Esophagus mucosa (tissue), 1 donor: ENCODE data around the gene MARK4. TPM values are rescaled to one million over a fixed set of nuclear protein-coding genes. Genes with fewer than 3 reads are reported as not detected.
"Not testable (repeated sequence)": the region's sequence is repeated elsewhere in the genome, so short reads cannot be mapped to it uniquely, and the experiment has no call there.

Experiments
- ATAC-seq: fragments of 200-7000 bp; cut with Tn5 transposase; one replicate; pipeline ENCODE4 v1.9.1; 2020
- total RNA-seq: library from RNA; stranded (reverse); gene quantifications from one replicate; pipeline ENCODE4 v1.2.4, GENCODE V29; 2023
- donor health status: DM: yes; HTN: yes; CAD: no.

MARK4 gene
- total RNA-seq, 1 donor from 2014 or later = 21.0 TPM

DNA sequence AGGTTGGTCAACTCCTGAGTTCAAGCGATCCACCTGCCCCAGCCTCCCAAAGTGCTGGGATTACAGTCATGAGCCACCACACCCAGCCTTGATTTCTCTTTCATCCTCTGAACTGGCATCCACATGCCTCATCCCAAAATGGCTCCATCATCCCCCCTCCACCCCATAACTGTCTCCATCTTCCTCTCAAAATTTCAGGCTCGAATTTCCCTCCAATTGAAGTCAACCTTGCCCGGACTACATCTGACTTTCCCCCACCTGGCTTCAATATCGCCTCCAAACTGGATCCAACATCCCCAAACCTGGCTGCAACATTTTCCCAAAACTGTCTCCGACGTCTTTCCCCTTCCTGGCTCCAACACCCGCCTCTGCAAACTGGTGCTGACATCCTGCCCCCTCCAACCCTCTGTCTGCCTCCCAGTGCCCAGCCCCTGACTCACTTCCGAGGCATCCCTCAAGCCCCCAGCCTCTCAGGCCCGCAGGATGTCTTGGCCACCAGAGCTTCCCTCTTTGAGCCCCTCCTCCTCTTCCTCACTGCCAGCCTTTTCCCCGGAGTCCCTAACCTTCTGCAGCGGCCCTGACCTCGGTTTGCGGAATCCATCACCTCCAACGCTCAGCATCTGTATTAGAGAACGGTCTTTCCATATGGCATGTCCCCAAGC, 6.8 kb upstream of the MARK4 start:
- no peak for ATAC-seq

DNA sequence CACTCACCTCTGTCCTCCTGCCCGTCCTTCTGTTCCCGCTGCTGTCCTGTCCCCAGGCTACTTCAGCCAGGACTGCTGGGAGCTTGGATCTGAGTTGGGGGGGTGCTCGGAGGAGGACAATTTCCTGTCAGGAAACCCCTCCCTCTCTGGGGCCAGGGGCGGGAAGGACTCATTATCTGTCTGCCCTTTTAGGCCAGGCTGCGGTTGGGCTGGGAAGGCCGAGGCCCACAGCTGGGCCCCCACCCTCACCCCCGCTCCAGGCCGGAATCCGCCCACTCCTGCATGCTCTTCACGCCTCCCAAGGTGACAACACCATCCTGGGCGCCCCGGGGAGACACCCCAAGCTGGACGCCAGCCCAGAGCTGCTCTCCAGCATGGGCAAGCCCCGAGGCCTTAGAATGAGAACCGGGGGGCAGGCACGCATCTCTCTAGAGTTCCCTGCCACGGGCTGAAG, 5.7 kb upstream of the MARK4 start, which contains the start of gene EXOC3L2:
Gene EXOC3L2 (minus strand): TSS at position 74 of the 454 bp plus-strand sequence. CDS start 6,362 bp downstream, outside the sequence.
- no peak for ATAC-seq

DNA sequence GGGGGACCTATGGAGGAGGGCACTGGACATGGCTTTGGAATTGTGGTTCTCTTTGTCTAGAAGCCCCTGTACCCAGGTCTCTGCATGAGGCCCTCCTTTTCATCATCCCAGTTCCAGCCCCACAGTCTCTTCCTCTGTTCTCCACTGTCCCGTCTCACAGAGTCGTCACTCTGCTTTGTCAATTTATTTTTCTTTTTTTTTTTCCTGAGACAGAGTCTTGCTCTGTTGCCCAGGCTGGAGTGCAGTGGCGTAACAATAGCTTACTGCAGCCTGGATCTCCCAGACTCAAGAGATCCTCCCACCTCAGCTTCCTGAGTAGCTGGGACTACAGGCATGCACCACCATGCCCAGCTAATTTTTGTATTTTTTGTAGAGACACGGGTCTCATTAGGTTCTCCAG, 5.2 kb upstream of the MARK4 start:
- no peak for ATAC-seq

DNA sequence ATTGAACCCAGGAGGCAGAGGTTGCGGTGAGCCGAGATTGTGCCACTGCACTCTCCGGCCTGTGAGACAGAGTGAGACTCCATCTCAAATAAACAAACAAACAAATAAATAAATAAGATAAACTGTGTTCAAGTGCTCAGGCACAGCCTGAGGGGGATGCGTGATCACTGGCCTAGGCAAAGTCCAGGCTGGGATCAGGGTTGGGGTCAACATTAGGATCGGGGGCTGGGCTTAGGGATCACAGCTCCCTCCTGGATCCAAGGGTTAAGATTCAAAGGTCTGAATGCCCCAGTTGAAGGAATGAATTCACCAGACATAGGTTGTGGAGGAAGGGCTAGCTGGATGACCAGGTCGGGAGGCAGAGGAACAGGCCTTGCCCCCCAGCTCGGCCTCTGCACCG, 3.9 kb upstream of the MARK4 start:
- ATAC-seq = no peak

- ATAC-seq = no peak
These were observed 1.6 kb upstream of the MARK4 start for GRCh38 chr19:45249261-45250033.

- ATAC-seq = peak; percentile 40
These were observed 747 bp upstream of the MARK4 start for GRCh38 chr19:45250216-45250831.

DNA sequence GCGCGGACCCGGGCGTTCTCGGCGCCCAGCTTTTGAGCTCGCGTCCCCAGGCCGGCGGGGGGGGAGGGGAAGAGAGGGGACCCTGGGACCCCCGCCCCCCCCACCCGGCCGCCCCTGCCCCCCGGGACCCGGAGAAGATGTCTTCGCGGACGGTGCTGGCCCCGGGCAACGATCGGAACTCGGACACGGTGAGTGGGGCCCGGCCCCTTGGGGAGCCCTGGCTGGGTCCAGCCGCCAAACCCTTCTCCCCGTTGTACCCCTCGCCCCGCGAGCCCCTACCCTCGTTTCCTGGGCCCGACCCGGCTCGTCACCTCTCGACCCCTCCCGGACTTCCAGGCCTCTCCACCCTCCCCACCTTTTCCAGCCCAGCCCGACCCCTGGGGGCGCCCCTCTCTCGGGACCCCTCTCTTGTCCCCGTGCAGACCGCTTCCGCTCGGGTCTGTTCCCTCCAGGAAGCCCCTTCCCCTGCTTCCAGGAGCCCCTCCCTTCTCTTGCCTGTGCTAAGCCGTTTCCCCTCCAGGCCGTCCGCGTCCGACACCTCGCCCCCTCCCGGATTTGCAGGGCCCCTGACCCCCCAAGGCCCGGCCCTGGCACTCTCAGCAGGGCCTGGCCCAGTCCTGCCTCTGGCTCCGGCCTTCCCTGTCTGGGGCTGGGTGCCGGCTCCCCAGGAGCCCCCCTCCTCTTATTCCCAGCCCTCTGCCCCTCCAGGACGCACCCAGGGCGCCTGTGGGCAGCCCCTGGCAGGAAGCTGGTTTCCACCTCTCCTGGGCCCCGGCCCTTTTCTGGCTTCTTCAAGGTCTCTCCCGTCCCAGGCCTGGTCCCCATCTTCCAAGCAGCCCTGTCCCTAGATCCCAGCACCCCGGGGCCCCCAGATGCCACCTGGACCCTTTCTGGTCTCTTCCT, 632 bp downstream of the MARK4 start:
- peak; percentile 8 for ATAC-seq

DNA sequence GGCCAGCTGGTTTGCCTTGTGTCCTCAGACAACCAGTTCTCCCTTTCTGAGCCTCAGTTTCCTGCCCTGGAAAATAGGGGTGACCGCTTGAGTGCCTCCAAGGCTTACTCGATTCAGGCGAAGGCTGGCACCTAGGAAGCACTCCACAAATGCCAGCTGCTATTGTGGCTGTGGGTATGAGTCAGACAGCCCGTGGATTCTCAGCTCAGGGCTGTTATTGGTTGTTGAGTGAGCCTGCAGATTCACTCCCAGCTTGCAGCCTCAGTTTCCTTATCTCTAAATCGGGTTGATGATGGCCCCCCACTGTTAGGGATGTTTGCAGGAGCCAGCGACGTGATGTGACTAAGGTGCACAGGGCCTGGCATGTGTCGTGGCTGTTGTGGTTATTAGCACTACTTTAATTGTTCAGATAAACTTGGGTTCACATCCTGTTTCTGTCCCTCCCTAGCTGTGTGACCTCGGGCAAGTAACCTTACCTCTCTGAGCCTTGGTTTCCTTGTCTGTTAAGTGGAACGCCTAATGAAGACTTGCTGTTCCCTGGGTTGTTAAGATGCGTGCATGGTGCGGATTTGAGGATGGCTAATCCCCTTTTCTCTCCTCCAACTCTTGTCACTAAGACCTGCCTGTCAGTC, 2.4 kb downstream of the MARK4 start:
- ATAC-seq = peak; percentile 37

DNA sequence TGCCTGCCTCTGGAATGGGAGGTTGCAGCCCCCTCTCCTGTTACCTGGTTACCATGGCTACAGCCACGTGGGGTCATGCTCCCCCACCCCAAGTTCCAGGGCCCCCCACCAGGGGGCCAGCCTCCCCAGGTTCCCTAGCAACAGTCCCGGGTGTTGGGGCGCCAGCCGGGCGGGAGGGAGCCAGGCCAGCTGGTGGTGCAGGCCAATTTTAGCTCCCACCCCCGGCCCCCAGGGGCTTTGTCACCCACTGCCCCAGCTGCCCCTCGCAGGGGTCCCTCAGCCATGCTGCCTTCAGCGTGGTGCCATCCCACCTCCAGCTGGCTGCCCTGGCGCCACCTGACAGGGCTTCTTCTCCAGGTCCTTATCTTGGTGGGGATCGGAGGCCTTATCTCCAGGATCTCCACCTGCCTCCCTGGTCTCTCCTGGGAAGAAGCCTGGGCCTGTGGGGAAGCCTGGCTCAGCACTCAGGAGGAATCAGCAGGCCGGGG, 3.0 kb downstream of the MARK4 start:
- ATAC-seq = no peak

- no peak for ATAC-seq
These were observed 4.6 kb downstream of the MARK4 start for GRCh38 chr19:45255611-45256157.

- ATAC-seq = no peak
These were observed 5.8 kb downstream of the MARK4 start for GRCh38 chr19:45256836-45257235.

DNA sequence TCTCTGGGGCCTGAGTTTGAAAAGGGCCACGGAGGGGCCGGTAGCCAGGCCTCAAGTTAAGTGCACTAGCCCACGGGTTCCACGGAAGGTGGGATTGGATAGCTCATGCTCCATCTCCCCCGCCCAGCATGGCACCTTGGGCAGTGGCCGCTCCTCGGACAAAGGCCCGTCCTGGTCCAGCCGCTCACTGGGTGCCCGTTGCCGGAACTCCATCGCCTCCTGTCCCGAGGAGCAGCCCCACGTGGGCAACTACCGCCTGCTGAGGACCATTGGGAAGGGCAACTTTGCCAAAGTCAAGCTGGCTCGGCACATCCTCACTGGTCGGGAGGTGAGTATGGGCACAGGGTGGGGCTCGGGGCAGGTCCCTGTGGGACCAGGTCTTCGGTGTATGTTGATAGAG, 7.8 kb downstream of the MARK4 start:
- no peak for ATAC-seq

DNA sequence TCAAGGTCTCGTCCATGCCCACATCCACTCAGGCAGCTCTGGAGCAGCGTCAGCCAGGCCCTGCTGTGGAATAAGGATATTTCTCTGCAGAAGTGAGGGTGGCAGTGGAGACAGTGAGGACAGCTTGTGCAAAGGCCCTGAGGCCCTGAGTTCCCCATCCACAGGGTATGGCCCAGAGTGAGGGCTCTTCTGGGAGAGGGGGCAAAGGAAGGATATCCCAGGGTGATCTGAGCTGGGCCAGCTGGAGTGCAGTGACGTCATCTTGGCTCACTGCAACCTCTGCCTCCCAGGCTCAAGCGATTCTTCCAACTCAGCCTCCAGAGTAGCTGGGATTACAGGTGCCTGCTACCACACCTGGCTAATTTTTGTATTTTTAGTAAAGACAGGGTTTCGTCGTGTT, 11.5 kb downstream of the MARK4 start:
- no peak for ATAC-seq

GRCh38 chr19:45263013-45263412, 11.9 kb downstream of the MARK4 start:
- ATAC-seq = no peak

DNA sequence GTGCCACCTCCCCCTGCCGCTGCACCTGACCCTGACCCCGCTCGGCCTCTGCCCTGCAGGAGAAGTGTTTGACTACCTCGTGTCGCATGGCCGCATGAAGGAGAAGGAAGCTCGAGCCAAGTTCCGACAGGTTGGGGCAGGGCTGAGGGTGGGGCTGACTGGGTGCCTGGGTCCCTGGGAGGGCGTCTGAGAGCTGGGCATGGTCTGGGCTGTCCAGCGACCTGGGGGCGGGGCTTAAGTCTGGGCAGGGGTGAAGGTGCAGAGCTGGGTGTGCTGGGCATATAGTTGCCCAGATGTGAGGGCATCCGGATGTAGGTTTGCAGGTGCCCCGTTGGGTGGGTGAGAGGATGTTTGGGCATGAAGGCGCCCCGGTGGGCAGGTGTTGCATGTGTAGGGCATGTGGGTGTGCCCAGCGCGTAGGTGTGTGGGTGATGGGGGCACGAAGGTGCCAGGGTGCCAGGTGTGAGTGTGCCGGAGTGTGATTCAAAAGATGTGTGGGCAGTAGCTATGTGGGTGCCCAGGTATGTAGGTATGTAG, 13.8 kb downstream of the MARK4 start:
- peak; percentile 53 for ATAC-seq

GRCh38 chr19:45265375-45265774, 14.3 kb downstream of the MARK4 start:
- peak; percentile 22 for ATAC-seq

- no peak for ATAC-seq
These were observed 16.2 kb downstream of the MARK4 start for GRCh38 chr19:45267296-45267695.

DNA sequence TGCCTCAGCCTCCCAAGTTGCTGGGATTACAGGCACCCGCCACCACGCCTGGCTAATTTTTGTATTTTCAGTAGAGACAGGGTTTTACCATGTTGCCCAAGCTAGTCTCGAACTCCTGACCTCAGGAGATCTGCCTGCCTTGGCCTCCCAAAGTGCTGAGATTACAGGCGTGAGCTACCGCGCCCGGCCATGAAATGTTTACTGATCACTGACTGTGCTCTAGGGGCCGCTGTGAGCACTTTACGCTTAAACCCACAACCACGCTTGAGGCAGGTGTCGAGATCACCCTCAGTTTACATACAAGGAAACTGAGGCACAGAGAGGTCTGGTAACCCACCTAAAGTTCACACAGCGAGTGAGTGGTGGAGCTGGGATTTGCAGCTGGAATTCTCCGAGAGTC, 18.9 kb downstream of the MARK4 start:
- not testable (repeated sequence) for ATAC-seq

GRCh38 chr19:45271098-45271734, 20.1 kb downstream of the MARK4 start:
- ATAC-seq = no peak

- peak; percentile 20 for ATAC-seq
These were observed 20.7 kb downstream of the MARK4 start for GRCh38 chr19:45271735-45272108.

DNA sequence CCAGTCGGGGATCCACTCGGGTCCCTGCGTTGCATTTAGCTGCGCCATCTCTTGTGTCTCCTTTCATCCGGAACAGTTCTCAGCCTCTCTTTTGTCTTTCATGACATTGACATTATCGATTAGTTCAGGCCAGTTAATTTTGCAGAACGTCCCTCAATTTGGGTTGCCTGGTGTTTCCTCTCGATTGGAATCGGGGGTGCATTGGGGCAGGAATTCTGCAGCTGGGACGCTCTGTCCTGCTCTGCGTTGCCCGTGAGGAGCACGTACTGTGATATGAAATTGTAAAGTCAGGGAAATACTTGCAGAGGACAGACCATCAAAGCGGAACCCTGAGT, 22.4 kb downstream of the MARK4 start:
- no peak for ATAC-seq
